DMS153 (cell line): ENCODE results near the gene LIN7A.
"Not testable (repeated sequence)": the region's sequence is repeated elsewhere in the genome, so short reads cannot be mapped to it uniquely, and the experiment has no call there.

ENCODE experiments used
- DNase-seq: peaks from one replicate; lab custom pipeline; 2025; lab: John Stamatoyannopoulos, UW

The LIN7A gene

DNA sequence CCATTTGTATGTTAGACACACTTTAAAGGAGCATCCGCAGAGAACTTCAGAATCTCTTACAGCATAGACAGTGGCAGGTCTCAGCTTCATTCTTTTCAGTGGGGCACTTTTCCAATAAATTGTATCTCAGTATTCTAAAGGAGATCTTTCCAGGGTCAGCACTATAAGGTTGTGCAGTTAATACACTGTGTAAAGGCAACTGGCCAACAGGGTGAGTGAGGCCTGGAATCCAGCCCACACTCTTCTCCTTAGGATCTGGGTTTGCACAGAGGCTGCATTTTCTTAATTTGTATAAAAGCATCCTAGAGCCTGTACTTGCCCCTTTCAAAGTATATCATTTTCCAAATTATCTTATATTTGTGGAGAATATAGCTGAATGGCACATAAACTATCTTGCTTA is 126.9 kb downstream of the LIN7A start:
- no peak for DNase-seq

DNA sequence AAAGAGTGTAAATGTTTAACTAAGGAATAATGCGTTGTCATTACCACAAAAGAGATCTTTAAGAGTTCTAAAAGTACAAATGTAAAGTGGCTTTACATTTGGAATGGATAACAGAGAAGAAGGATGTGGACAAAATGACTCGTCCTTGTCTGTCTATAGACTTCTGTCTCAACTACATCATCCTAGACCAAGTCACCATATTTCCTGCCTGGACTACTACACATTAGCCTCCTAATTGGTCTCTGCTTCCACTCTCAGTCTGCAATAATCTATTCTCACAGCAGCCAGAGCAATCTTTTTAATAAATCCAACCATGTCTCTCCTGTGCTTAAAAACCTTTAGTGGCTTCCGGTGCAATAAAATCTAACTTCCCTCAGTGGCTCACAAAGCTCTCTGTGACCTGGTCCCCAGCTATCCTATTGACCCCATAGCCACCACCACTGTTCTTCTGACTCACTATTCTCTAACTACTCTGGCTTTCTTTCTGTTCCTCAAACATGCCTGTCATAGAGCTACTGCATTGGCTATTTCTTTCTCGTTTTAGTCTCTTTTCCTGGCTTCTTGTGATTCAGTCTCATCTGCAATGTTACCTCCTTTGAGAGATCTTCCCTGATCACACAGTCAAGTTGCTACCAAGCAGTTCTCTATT is 130.0 kb downstream of the LIN7A start:
- no peak for DNase-seq

DNA sequence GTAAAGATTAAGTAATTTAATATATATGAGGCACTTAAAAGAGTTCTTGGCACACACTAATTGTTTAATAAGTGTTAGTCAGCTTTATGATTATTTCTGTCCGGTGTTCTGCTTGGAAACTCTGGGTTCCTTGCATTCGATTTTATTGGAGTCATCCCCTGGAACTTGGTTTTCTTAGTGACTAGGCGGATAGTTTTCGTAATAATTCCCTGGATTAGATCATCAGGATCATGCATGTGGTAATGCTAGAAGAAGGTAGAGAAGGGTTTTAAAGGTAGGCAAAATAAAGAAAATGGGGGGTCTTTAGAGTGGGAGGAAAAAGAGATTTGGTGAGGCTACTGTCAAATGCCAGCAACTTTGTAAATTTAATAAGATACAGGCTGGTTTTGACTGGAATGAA is 132.6 kb downstream of the LIN7A start:
- DNase-seq, result no peak

DNA sequence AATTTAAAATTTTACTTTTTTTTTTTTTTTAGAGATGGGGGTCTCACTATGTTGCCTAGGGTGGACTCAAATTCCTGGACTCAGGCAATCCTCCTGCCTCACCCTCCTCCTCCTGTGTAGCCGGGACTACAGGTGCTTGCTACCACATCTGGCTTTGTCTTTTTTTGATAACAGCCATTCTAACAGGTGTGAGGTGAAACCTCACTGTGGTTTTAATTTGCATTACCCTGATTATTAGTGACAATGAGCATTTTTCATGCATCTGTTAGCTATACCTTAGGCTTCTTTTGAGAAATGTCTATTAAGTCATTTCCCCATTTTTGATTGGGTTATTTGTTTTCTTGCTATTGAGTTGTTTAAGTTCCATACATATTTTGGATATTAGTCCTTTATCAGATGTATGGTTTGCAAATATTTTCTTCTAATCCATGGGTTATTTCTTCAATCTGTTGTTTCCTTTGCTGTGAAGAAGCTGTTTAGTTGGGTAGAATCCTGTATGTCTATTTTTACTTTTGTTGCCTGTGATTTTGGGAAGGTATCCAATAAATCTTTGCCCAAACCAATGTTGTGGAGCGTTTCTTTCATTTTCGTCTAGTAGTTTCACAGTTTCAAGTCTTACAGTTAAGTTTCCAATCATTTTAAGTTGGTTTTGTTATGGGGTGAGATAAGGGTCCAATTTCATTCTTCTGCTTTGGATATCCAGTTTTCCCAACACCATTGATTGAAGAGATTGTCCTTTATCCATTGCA is 134.9 kb downstream of the LIN7A start:
- DNase-seq, result no peak

- peak; percentile 13 for DNase-seq
These were observed 139.5 kb downstream of the LIN7A start for GRCh38 chr12:80798281-80798680.

- no peak for DNase-seq
These were observed 143.2 kb downstream of the LIN7A start for GRCh38 chr12:80794551-80794950.

DNA sequence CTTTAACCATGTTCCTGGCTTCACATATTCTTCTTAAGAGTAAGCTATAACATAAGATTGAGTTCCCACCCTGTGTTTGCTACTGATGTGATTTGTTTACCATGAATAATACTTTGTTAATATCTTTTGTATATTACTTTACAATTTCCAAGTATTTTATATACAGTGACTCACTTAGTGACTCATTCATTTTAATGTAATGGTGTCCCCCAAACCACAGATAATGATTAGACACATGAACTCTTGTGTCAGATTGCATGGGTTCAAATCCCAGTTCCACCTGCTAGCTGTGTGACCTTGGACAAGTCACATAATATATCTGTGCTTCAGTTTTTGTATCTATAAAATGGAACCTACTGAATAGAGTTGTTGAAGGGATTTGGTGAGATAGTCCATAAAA is 144.9 kb downstream of the LIN7A start:
- DNase-seq, result no peak

DNA sequence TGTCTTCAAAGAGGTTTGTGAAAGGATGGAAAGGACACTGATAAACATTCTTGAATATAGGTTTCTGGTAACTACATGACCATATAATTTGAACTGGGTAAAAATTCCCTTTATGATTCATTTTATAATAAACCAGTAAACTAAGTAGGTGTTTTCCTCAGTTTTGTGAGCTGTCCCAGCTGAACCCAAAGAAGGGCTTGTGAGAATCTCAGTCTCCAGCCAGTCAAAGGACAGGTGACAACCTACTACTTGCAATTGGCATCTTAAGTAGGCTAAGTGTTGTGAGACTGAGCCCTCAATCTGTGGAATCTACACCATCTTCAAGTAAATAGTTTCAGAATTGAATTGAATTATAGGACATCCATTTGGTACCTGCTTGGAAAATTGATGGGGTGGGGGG is 145.9 kb downstream of the LIN7A start:
- DNase-seq, result no peak

- DNase-seq, result not testable (repeated sequence)
These were observed 149.3 kb downstream of the LIN7A start for GRCh38 chr12:80788407-80788806.

- not testable (repeated sequence) for DNase-seq
These were observed 154.7 kb downstream of the LIN7A start for GRCh38 chr12:80782963-80783470.

GRCh38 chr12:80781313-80781712 is 156.4 kb downstream of the LIN7A start:
- DNase-seq, result no peak

DNA sequence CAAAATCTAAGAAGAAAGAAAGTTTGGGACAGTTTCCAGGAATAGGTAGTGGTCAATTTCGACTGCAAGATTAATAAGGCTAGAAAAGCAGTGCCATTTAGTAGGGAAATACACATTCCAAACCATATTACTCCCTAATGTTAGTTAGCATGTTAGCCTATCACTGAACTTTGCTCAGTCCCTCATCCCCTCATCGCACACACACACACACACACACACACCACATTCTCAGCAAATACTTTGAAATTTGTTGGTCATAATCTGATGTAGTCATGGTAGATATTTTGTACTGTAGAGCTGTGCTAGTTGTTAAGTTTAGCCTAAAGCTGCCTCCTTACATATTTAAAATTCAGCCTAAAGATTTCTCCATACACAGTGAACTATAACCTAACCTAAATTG is 157.0 kb downstream of the LIN7A start:
- DNase-seq, result no peak

DNA sequence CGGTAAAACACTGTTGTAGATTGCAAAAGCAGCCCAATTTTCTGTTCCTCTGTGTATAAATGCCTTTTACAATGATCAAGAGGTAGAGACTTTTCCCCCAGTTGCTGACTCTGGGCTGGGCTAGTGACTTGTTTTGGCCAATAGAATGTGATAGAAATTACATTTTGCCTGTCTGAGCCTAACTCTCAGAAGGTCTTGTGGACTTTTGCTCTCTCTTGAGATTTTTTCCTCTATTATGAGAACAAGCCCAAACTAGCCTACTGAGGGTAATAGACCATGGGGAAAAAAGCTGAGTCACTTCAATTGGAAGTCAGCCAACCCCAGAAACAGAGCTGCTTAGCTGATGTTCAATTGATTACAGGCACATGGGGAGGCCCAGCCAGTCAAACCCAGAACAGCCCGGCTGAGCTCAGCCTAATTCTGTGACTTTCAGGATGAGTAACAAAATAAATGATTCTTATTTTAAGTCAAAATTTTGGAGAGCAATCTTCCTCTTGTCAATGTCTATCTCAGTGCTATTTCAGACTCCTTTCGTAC is 159.7 kb downstream of the LIN7A start:
- peak; percentile 95 for DNase-seq

DNA sequence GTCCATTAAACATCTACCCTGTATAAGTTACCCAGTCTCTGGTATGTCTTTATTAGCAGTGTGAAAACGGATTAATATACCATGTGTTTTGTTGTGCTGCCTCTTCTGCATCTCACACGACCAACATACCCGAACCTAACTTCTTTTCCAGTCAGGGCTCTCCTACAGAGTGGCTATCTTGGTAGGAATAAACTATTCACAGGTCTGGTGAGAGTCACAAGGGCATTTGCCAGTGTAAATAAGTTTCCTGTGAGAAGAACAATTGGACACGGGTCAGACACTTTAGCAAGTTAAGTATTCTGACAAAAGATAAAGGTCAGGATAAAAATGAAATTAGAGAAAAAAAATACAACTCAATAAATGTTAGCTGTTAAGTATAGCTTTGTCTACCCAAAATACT is 160.1 kb downstream of the LIN7A start:
- no peak for DNase-seq

- DNase-seq, result no peak
These were observed 161.0 kb downstream of the LIN7A start for GRCh38 chr12:80776706-80777105.

GRCh38 chr12:80770958-80771357 is 166.8 kb downstream of the LIN7A start:
- no peak for DNase-seq

GRCh38 chr12:80769553-80770140 is 168.1 kb downstream of the LIN7A start:
- DNase-seq, result no peak

DNA sequence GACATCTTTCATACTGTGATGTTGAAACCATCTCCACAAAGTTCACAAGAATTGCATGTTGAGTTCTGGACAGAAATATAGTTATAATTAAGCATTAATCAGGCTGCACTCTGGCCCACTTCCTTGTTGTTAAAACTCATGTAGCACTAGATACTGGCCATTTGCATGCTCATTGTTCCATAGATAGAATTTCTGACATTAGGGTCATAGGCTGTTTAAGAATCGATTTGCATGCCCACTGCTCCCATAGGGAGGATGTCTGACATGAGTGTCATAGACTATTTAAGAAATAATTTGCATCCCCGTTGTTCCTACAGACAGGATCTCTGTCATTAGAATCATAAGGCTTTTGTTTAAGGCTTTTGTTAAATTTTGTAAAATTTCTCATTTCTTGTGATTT is 170.8 kb downstream of the LIN7A start:
- DNase-seq, result no peak

GRCh38 chr12:80766210-80766609 is 171.5 kb downstream of the LIN7A start:
- DNase-seq, result no peak

- peak; percentile 10 for DNase-seq
These were observed 173.9 kb downstream of the LIN7A start for GRCh38 chr12:80763874-80764273.

GRCh38 chr12:80761838-80762237 is 175.9 kb downstream of the LIN7A start:
- no peak for DNase-seq

- DNase-seq, result no peak
These were observed 180.9 kb downstream of the LIN7A start for GRCh38 chr12:80756875-80757274.

DNA sequence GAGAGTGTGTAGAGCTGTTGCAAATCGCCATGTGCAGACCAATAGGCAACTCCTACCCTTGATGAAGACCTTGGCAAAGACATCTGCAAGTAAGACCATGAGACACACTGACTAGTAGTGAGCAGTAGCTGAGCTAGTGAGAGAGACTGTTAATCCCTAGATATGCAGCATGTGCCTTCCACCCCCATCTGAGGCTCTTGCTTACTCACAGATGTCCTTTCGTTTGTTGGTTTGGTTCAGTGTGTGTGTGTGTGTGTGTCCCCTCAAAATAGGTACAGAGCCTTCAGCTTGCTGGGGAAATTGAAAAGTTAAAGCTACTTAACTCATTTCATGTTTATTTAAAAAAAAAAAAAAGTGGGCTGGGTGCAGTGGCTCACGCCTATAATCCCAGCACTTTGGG is 183.5 kb downstream of the LIN7A start:
- DNase-seq, result no peak
